Astrocyte of the spinal cord (primary cell): ENCODE data around the gene NRP2.

Experiments
- DNase-seq: peaks from one replicate; pipeline ENCODE4 v3.0.0; 2011; ENCODE audit warnings: low read depth, low spot score
- H3K4me3 ChIP-seq: 2 replicates; pipeline ENCODE4 v1.5.1; 2011; ENCODE audit warnings: low read depth, mild to moderate bottlenecking, low read length, moderate library complexity
- CTCF ChIP-seq: IDR thresholded peaks from 2 replicates; pipeline ENCODE4 v1.5.1; 2012; ENCODE audit warnings: low read depth, mild to moderate bottlenecking, low read length, inconsistent platforms
- in situ Hi-C: cut with HindIII; loops from 2 replicates; pipeline ENCODE4 v1.10.0; 2017; ENCODE audit warnings: low sequenced_read_pairs

The NRP2 gene

GRCh38 chr2:205835251-205835791 lies 153.0 kb downstream of the NRP2 start:
- no peak overlapping the region for H3K4me3 ChIP-seq
- no peak for TF ChIP-seq CTCF
- peak; percentile 66 for DNase-seq
- in situ Hi-C loops, result no loop called here

GRCh38 chr2:205835923-205836322 lies 153.6 kb downstream of the NRP2 start:
- no peak for DNase-seq
- in situ Hi-C loops, result no loop called here
- H3K4me3 ChIP-seq, result no peak overlapping the region
- no peak for TF ChIP-seq CTCF

GRCh38 chr2:205836477-205837221 lies 154.3 kb downstream of the NRP2 start:
- in situ Hi-C loops, result no loop called here
- DNase-seq, result peak; percentile 17
- H3K4me3 ChIP-seq, result no peak overlapping the region
- TF ChIP-seq CTCF, result no peak

- in situ Hi-C loops, result no loop called here
Observed at GRCh38 chr2:205837663-205838062, 155.4 kb downstream of the NRP2 start.

GRCh38 chr2:205845446-205845845 lies 163.1 kb downstream of the NRP2 start:
- DNase-seq, result no peak
- no peak overlapping the region for H3K4me3 ChIP-seq
- in situ Hi-C loops, result no loop called here
- TF ChIP-seq CTCF, result no peak

More at GRCh38 chr2:205837663-205838062, 155.4 kb downstream of the NRP2 start:
- DNase-seq, result no peak
- H3K4me3 ChIP-seq, result no peak overlapping the region
- TF ChIP-seq CTCF, result no peak
